DOHH2 (cell line): Measurements from ENCODE around the gene DCAF5.

Experiments
- H3F3A ChIP-seq: fragments of 200-600 bp; sonication (generic), shearing (Covaris generic); 2 replicates; pipeline ENCODE4 v1.6.0; 2016; ENCODE audit warnings: antibody characterized with exemption, mild to moderate bottlenecking; ENCODE audit not compliant: control insufficient read depth, insufficient read depth
- H3K27ac ChIP-seq: fragments of 200-600 bp; sonication (generic); 2 replicates; pipeline ENCODE4 v1.5.1; 2014; ENCODE audit warnings: low read depth, mild to moderate bottlenecking, low read length, moderate library complexity
- H3K27me3 ChIP-seq: fragments of 200-600 bp; sonication (generic); 2 replicates; pipeline ENCODE4 v1.6.1; 2014; ENCODE audit warnings: mild to moderate bottlenecking, low read length, mixed read lengths; ENCODE audit not compliant: control insufficient read depth
- H3K36me3 ChIP-seq: fragments of 200-600 bp; sonication (generic); 2 replicates; pipeline ENCODE4 v1.6.1; 2014; ENCODE audit warnings: mild to moderate bottlenecking, low read length, moderate library complexity, mixed read lengths; ENCODE audit not compliant: control insufficient read depth
- H3K4me1 ChIP-seq: fragments of 200-600 bp; sonication (generic); 2 replicates; pipeline ENCODE4 v1.6.1; 2014; ENCODE audit warnings: mild to moderate bottlenecking, low read length, mixed read lengths; ENCODE audit not compliant: control insufficient read depth
- H3K4me2 ChIP-seq: fragments of 200-600 bp; sonication (generic); 2 replicates; pipeline ENCODE4 v1.6.0; 2014; ENCODE audit warnings: mild to moderate bottlenecking, low read length, moderate library complexity
- H3K4me3 ChIP-seq: fragments of 200-600 bp; sonication (generic); 2 replicates; pipeline ENCODE4 v1.5.1; 2014; ENCODE audit warnings: mild to moderate bottlenecking, low read length, mixed read lengths
- H3K79me2 ChIP-seq: fragments of 200-600 bp; sonication (generic); 2 replicates; pipeline ENCODE4 v1.6.1; 2014; ENCODE audit warnings: mild to moderate bottlenecking, low read length, mixed read lengths; ENCODE audit not compliant: control insufficient read depth
- H3K9me2 ChIP-seq: fragments of 200-600 bp; sonication (generic); replicated peaks from 2 replicates; pipeline ENCODE4 v1.6.1; 2014; ENCODE audit warnings: mild to moderate bottlenecking, low read length, mixed read lengths; ENCODE audit not compliant: control insufficient read depth
- H3K9me3 ChIP-seq: fragments of 200-600 bp; sonication (generic); 2 replicates; pipeline ENCODE4 v1.6.1; 2014; ENCODE audit warnings: antibody characterized with exemption, low read length, mixed read lengths; ENCODE audit not compliant: control insufficient read depth, insufficient read depth
- H4K20me1 ChIP-seq: fragments of 200-600 bp; sonication (generic); 2 replicates; pipeline ENCODE4 v1.6.0; 2014; ENCODE audit warnings: low read depth, mild to moderate bottlenecking, antibody characterized with exemption, low read length, moderate library complexity; ENCODE audit not compliant: control insufficient read depth, insufficient read depth
- CTCF ChIP-seq: fragments of 200-600 bp; sonication (generic); IDR thresholded peaks from one replicate; pipeline ENCODE4 v1.5.1; 2014; ENCODE audit warnings: antibody characterized with exemption, mild to moderate bottlenecking, low read depth, low read length; ENCODE audit not compliant: poor library complexity, severe bottlenecking
- EZH2phosphoT487 ChIP-seq: fragments of 200-600 bp; sonication (generic); IDR thresholded peaks from 2 replicates; pipeline ENCODE4 v1.6.1; 2017; ENCODE audit warnings: borderline replicate concordance, mild to moderate bottlenecking, antibody characterized with exemption, low read length, moderate library complexity, mixed read lengths

DCAF5 gene

DNA sequence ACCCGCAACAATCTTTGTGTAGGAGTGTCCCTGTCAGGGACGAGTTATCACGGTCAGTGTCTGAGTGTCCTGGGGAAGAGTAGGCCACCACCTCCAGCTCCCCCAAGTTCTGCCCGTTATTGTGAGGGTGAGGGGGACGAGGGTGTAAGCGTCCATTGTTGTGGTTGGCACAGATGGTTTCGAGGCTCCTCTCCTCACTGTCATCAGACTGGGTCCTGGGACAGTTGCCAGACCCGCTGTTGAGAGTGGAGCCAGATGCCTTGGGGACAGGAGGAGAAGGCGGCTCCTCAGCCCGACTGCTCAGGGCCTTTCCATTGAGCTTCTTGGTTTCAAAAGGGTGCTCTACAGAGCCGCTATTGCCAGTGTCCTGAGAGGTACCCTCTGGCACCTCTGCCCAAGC, 98.9 kb downstream of the DCAF5 start:
- TF ChIP-seq CTCF (no peak), EZH2phosphoT487 (no peak)
- Histone ChIP-seq H3K4me1 (peaks cover 25% of the 10 kb centered on the region), H3K27ac (no peak overlapping the region), H3K9me2 (no peaks in the 10 kb centered on the region), H3K4me2 (no peak overlapping the region), H3K4me3 (no peak overlapping the region), H4K20me1 (no peaks in the 10 kb centered on the region), H3K9me3 (no peaks in the 10 kb centered on the region), H3K27me3 (no peaks in the 10 kb centered on the region), H3F3A (no peaks in the 10 kb centered on the region), H3K79me2 (no peaks in the 10 kb centered on the region), H3K36me3 (peaks cover 45% of the 10 kb centered on the region)

DNA sequence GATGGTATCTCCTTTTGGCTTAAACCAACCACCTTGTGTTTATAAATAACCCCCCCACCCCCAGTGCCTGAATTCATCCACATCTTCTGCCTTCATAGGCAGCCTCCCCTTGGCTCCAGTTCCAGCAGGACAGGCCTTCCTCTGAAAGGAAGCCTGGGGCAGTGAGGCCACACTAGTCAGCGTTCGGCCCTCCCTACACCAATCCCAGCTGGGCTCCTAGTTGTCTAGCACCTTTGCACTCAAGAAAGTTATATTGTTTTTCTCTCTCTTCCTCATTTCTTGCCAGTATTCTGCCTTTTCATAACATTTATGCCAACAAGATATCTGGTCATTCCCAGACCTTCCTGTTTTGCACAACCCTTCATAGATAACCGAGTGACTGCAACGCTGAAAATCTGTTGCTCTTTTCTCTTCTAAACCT, 100.7 kb downstream of the DCAF5 start:
- Histone ChIP-seq H3K9me2 (no peaks in the 10 kb centered on the region), H3K4me3 (no peak overlapping the region), H3K4me2 (no peak overlapping the region), H3K4me1 (peaks cover 25% of the 10 kb centered on the region), H4K20me1 (no peaks in the 10 kb centered on the region), H3K36me3 (peaks cover 37% of the 10 kb centered on the region), H3K79me2 (no peaks in the 10 kb centered on the region), H3F3A (no peaks in the 10 kb centered on the region), H3K27me3 (no peaks in the 10 kb centered on the region), H3K9me3 (no peaks in the 10 kb centered on the region), H3K27ac (no peak overlapping the region)
- TF ChIP-seq EZH2phosphoT487 = no peak
- no peak for TF ChIP-seq CTCF

GRCh38 chr14:69050240-69051184, 102.4 kb downstream of the DCAF5 start:
- Histone ChIP-seq H4K20me1 (no peaks in the 10 kb centered on the region), H3K9me3 (no peaks in the 10 kb centered on the region), H3F3A (no peaks in the 10 kb centered on the region), H3K36me3 (peaks cover 27% of the 10 kb centered on the region), H3K27ac (peak overlapping the region; percentile 4; the same call in 1 of the 2 replicates), H3K79me2 (no peaks in the 10 kb centered on the region), H3K4me3 (peak overlapping the region; percentile 26; the same call in 1 of the 2 replicates), H3K9me2 (no peaks in the 10 kb centered on the region), H3K4me2 (peak overlapping the region; percentile 50), H3K27me3 (no peaks in the 10 kb centered on the region), H3K4me1 (peaks cover 25% of the 10 kb centered on the region)
- no peak for TF ChIP-seq CTCF
- TF ChIP-seq EZH2phosphoT487 = no peak
